ENCODE results near the gene SCN8A.

SCN8A gene

GRCh38 chr12:51811203-51812202 lies 220.5 kb downstream of the SCN8A start:
- TF ChIP-seq TAF1 (IDR thresholded peaks at IDR 0.05; ENCODE audit: borderline replicate concordance, low read depth, low read length) (no peak), POLR2A (IDR thresholded peaks at IDR 0.05; ENCODE audit: low read depth, low read length) (no peak), POLR2AphosphoS5 (IDR thresholded peaks at IDR 0.05; ENCODE audit: low read depth, low read length) (no peak)
- FAIRE-seq = no peak
- no peak for DNase-seq (ENCODE audit: insufficient read length)

- FAIRE-seq (no peak), DNase-seq (ENCODE audit: insufficient read length) (no peak)
- TF ChIP-seq POLR2A (IDR thresholded peaks at IDR 0.05; ENCODE audit: low read depth, low read length) = no peak
Measured at GRCh38 chr12:51812871-51813270, 221.8 kb downstream of the SCN8A start.

DNA sequence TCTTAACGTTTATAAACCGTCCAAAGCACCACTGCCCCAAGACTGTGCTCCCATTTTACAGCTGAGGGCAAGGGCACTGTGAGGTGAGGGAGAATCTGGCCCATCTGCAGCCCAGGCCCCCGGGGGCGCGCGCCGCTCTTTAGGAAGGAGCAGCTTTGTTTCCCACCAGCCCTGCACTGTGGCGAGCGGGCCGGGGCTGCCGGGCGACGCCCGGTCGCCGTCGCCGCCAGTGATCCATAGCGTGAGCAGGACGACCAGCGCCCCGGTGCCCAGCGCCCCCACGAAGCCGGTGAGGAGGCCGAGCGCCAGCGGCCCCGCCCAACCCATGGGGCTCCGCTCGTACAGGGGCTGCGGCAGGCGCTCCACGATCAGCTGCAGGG lies 222.9 kb downstream of the SCN8A start:
- no peak for TF ChIP-seq TAF1 (IDR thresholded peaks at IDR 0.05; ENCODE audit: borderline replicate concordance, low read depth, low read length)
- no peak for TF ChIP-seq POLR2AphosphoS5 (IDR thresholded peaks at IDR 0.05; ENCODE audit: low read depth, low read length)
- TF ChIP-seq POLR2A (IDR thresholded peaks at IDR 0.05; ENCODE audit: low read depth, low read length) = no peak
- DNase-seq (ENCODE audit: insufficient read length) (no peak), FAIRE-seq (no peak)

GRCh38 chr12:51814311-51815088 lies 223.5 kb downstream of the SCN8A start:
- FAIRE-seq (peak; percentile 48), DNase-seq (ENCODE audit: insufficient read length) (peak; percentile 57)
- TF ChIP-seq POLR2A (IDR thresholded peaks at IDR 0.05; ENCODE audit: low read depth, low read length) (no peak), TAF1 (IDR thresholded peaks at IDR 0.05; ENCODE audit: borderline replicate concordance, low read depth, low read length) (no peak), POLR2AphosphoS5 (IDR thresholded peaks at IDR 0.05; ENCODE audit: low read depth, low read length) (no peak)

GRCh38 chr12:51815571-51815970 lies 224.5 kb downstream of the SCN8A start:
- no peak for TF ChIP-seq TAF1 (IDR thresholded peaks at IDR 0.05; ENCODE audit: borderline replicate concordance, low read depth, low read length)
- TF ChIP-seq POLR2A (IDR thresholded peaks at IDR 0.05; ENCODE audit: low read depth, low read length) = no peak
- no peak for TF ChIP-seq POLR2AphosphoS5 (IDR thresholded peaks at IDR 0.05; ENCODE audit: low read depth, low read length)
- no peak for FAIRE-seq
- no peak for DNase-seq (ENCODE audit: insufficient read length)

DNA sequence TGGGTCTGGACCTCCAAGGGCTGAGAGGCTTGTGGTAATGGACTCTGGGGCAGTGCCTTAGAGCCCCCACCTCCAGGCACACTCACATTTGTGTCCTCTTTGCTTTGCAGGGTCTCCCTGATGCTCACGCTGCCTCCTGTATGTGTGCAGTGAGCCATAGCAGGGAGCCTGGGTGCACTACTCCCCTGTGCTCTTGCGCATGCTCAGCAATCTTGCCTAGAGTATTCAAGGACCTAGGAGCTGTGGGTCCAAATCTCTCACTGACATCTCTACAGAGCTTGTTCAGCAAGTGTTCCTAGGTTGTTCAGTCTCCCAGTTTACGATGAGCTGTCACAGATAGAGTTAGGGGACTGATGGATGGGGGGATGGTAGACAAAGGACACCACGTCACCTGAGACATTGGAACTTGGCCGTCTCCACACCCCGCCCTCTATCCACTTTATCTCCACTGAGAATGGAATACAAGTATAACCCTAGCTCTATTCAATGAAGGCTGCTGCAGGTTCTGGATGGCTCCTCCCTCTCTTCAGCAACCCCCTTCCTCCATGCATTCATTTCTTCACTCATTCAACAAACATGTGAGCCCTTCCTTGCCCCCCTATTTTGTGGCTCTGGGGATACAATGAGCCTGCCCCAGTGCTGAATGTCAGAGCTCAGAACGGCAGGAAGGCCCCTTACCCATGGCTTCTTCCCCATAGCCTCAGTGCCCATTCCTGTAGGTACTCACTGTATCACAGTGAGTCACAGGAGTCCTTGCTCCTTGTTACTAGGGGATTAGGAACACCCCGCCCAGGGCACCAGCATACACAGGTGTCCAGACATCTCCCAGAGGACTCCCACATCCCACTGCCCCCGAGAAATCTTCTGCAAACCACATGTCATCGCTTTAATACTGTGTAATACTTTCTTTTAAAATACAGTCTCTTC lies 226.3 kb downstream of the SCN8A start:
- DNase-seq (ENCODE audit: insufficient read length) = no peak
- TF ChIP-seq POLR2AphosphoS5 (IDR thresholded peaks at IDR 0.05; ENCODE audit: low read depth, low read length) (no peak), POLR2A (IDR thresholded peaks at IDR 0.05; ENCODE audit: low read depth, low read length) (no peak), TAF1 (IDR thresholded peaks at IDR 0.05; ENCODE audit: borderline replicate concordance, low read depth, low read length) (no peak)
- FAIRE-seq = no peak

DNA sequence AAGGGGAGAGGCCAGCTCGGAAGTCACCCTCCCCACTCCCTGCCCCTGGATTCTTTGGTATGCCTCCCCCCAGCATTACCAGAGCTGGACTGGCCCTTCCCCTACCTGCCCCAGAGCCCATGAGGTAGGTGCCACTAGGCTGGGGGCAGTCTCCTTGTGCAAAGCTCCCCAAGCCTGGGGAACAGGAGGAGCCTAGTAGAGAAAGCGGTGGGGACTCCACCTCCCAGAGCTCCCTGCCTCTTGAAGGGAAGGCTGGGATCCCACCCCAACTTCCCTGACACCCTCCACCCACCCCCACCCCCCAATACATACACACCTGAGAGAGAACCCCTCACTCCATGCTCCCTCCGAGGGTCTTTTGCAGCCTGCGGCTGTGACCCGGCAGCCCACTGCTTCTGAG lies 227.1 kb downstream of the SCN8A start:
- no peak for FAIRE-seq
- TF ChIP-seq POLR2AphosphoS5 (IDR thresholded peaks at IDR 0.05; ENCODE audit: low read depth, low read length) = no peak
- DNase-seq (ENCODE audit: insufficient read length) = no peak

- FAIRE-seq (no peak), DNase-seq (ENCODE audit: insufficient read length) (no peak)
- TF ChIP-seq POLR2AphosphoS5 (IDR thresholded peaks at IDR 0.05; ENCODE audit: low read depth, low read length) (no peak), POLR2A (IDR thresholded peaks at IDR 0.05; ENCODE audit: low read depth, low read length) (no peak), TAF1 (IDR thresholded peaks at IDR 0.05; ENCODE audit: borderline replicate concordance, low read depth, low read length) (no peak)
Measured at GRCh38 chr12:51818566-51819300, 227.7 kb downstream of the SCN8A start.

GRCh38 chr12:51819736-51820525 lies 228.9 kb downstream of the SCN8A start:
- no peak for DNase-seq (ENCODE audit: insufficient read length)
- no peak for FAIRE-seq
- no peak for TF ChIP-seq POLR2AphosphoS5 (IDR thresholded peaks at IDR 0.05; ENCODE audit: low read depth, low read length)
- TF ChIP-seq POLR2A (IDR thresholded peaks at IDR 0.05; ENCODE audit: low read depth, low read length) = no peak
- TF ChIP-seq TAF1 (IDR thresholded peaks at IDR 0.05; ENCODE audit: borderline replicate concordance, low read depth, low read length) = no peak
